GM12872 (cell line): Measurements from ENCODE around the gene ZFYVE21.

Source experiments
- CTCF ChIP-seq: IDR thresholded peaks from 3 replicates; pipeline ENCODE4 v1.5.1; 2011; ENCODE audit warnings: low read depth, mild to moderate bottlenecking, low read length, moderate library complexity; ENCODE audit not compliant: insufficient read depth

ZFYVE21 gene

GRCh38 chr14:103724116-103724515 lies 8.5 kb downstream of the ZFYVE21 start:
- no peak for TF ChIP-seq CTCF

GRCh38 chr14:103725001-103725682 lies 9.5 kb downstream of the ZFYVE21 start:
- TF ChIP-seq CTCF = no peak

- TF ChIP-seq CTCF = no peak
Measured at GRCh38 chr14:103725739-103726395, 10.3 kb downstream of the ZFYVE21 start.

- no peak for TF ChIP-seq CTCF
Measured at GRCh38 chr14:103726474-103726873, 10.9 kb downstream of the ZFYVE21 start.

- TF ChIP-seq CTCF = no peak
Measured at GRCh38 chr14:103727313-103727980, 11.8 kb downstream of the ZFYVE21 start.

- TF ChIP-seq CTCF = no peak
Measured at GRCh38 chr14:103728141-103728540, 12.5 kb downstream of the ZFYVE21 start.

GRCh38 chr14:103728721-103729120 lies 13.1 kb downstream of the ZFYVE21 start:
- TF ChIP-seq CTCF = no peak
